Erythroblast (primary cell): ENCODE results near the gene MLH3.

Source experiments
- GATA1 ChIP-seq: IDR thresholded peaks from 2 replicates; pipeline ENCODE4 v1.6.1; 2011; ENCODE audit warnings: low read depth, mild to moderate bottlenecking, control low read depth, low read length, moderate library complexity
- POLR2A ChIP-seq: IDR thresholded peaks from 2 replicates; pipeline ENCODE4 v1.6.1; 2011; ENCODE audit warnings: mild to moderate bottlenecking, low read length

- TF ChIP-seq POLR2A (peak; percentile 17), GATA1 (no peak)
These were observed 40.7 kb downstream of the MLH3 start for GRCh38 chr14:75010472-75011093.
